GM19372 (cell line): ENCODE measurements around the gene SULT2B1.
A peak's percentile ranks its signal among the peaks of the same experiment; 100 is the strongest.

Source experiments
- ATAC-seq: cut with Tn5 transposase; IDR thresholded peaks from one replicate; pipeline ENCODE4 v1.9.1; 2021; ENCODE audit warnings: mild to moderate bottlenecking, low read depth, moderate library complexity; ENCODE audit not compliant: unreplicated experiment

The SULT2B1 gene

GRCh38 chr19:48632692-48633147, 80.7 kb downstream of the SULT2B1 start:
- no peak for ATAC-seq

DNA sequence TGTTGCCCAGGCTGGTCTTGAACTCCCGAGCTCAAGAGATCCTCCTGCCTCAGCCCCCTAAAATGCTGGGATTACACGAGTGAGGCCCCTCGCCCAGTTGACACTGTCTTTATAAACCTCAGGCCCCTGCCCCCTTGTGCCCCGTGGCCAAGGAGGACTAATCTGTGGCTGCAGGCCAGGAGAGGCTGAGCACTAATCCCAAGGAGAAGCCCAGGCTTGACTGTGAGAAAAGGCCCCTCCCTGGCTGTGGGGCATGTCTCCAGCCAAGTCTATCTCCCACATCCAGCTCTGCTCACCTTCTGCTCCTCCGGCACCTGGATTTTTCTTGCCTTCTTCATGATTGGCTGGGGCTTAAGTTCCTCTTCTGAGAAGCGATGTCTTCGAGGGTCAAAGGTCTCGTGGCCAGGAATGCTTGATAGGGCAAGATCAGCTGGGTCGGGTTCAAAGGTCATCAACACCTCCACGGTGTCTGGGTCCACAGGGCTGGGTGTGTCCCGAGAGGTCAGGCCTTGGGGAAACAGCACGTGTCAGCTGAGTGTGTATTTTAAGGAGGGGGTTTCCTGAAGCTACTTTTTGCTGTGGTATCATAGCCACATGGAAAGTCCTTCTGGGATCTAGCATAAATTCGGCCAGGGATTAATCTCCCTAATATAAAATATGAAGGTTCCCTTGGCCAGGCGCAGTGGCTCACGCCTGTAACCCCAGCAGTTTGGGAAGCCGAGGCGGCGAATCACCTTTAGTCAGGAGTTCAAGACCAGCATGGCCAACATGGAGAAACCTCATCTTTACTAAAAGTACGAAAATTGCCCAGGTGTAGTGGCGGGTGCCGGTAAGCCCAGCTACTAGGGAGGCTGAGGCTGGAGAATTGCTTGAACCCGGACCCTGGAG, 81.4 kb downstream of the SULT2B1 start:
- no peak for ATAC-seq

DNA sequence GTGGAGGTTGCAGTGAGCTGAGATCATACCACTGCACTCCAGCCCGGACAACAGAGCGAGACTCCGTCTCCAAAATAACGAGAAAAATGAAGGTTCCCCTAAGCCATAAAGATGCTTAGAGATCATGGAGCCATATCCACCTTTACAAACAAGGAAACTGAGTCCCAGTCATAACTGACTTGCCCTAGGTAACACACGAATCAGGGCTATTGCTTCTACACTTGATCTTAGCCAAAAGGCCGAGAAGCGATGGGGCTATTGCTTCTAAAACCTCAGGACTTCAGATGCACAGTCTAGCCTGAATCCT, 82.0 kb downstream of the SULT2B1 start:
- ATAC-seq, result no peak

- peak; percentile 23 for ATAC-seq
Observed at GRCh38 chr19:48634424-48635262, 82.7 kb downstream of the SULT2B1 start.

DNA sequence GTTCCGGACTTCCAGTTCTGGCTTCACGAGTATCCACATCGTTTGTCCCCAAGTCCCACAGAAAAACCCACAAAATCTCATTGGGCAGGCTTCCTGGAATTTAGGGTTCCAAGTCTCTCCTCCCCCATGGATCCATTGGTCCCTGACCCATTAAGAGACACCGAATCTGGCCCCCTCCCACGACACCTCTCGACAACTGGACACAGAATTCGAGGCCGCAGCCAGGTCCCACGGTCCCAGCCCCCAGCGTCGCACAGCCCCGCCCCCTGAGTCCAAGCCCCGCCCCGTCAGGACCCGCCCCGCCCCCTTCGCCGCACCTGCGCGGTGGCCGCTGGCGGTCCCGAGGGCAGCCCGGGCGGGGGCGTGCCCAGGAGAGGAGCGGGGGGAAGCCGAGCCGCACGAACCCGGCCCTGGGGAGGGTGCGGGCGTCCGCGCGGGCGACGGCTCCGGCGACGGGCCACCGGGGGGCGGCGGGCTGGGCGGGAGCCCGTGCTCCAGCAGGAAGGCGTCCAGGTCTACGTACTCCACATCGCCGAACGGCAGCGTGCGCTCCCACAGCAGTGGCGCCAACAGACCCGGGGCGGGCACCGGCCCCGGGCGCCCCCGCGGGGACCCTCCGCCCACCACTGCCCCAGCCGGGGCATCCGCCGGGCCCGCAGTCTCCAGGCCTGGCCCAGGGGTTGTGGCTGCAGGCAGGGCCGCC, 83.4 kb downstream of the SULT2B1 start:
- ATAC-seq, result no peak

DNA sequence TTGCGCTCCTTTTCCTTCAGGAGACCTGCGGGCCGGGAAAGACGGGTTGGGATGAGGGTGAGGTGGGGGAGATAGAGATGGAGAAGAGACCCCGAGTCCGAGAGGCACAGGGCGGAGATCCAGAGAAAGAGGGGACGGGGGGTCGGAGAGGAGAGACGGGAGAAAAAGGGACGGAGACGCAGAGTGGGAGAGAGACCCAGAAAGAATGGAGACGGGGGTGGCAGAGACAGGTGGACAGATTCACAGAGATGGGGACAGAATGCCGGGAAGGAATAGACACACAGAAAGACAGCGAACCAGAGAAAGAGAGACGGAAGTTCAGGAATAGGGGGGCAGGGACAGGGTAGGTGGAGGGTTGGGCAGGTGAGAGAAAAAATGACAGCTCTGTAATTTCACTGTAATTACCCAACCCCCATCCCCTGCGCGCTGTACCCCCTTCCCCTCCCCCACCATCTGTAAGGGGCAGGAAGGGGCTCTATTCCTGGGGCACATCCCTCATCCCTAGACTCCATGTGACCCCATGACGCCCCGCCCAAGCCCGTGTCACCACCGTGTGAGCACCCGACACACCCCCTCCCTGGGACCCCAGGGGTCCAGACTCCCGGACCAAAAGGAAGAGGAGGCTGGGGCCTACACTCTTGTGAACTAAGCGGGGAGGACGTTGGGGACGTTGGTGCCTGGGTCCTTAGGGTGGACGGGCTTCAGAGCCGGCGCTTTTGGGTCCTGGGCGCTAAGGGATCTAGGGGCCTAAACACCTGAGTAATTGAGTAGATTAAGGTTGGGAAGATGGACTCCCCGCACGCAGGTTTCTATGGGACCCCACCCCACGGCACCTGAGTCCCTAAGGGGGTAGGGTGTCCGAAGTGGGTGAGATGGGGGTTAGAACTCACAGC, 84.2 kb downstream of the SULT2B1 start:
- ATAC-seq, result no peak

DNA sequence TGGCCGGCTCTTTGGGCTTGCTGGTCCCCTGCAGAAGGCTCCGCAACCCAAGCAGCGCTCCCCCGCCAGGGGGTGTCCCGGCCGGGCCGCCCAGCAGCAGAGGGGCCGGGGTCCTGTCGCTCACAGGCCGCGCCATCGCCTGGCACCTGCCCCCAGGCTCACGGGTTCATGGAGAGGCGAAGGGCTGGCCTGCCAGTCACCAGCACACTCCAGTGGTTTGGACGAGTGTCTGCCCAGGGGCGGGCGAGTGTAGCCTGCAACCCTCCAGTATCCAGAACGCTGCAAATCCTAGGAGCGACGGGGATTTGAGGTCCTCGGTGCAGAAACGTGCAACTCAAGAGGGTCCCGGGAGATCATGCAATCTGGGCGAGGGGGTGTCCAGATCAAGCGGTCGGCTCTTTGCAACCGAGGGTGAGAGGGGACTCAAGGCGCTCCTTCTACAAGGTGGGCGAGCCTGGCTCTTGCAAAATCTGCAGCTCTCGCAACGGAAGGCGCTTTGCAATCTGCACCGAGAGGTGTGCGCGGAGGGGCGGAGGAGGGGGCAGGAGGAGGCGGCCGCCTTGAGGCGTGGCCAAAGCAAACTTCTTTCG, 85.0 kb downstream of the SULT2B1 start, which contains the start of gene DBP:
Gene DBP, minus strand, starts transcription at position 521 of the 590 bp plus-strand sequence. Its CDS starts 385 bp downstream, at position 136.
- ATAC-seq, result no peak

DNA sequence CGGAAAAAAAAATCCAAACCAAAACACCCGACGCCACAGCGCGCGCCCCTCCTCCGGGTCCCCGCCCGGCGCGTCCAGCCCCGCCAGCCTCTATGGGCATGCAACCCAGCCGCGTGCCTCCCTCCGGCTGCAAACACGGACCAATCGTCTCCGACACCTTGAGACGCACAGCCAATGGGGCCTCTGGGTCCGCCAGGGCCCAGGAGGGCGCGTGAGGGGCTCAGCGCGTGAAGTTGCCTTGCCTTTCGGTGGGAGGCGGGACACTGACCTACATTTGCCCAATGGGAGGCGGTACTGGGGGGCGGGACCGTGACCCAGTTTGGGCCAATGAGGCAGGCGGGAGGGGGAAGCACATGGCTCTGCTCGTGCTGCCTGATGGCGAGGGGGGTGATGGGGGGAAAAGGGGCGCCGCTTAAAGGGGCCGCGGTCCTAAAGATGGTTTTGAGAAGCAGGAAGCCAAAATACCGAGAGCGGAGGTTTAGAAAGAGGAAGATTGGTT, 85.5 kb downstream of the SULT2B1 start:
- peak; percentile 77 for ATAC-seq

DNA sequence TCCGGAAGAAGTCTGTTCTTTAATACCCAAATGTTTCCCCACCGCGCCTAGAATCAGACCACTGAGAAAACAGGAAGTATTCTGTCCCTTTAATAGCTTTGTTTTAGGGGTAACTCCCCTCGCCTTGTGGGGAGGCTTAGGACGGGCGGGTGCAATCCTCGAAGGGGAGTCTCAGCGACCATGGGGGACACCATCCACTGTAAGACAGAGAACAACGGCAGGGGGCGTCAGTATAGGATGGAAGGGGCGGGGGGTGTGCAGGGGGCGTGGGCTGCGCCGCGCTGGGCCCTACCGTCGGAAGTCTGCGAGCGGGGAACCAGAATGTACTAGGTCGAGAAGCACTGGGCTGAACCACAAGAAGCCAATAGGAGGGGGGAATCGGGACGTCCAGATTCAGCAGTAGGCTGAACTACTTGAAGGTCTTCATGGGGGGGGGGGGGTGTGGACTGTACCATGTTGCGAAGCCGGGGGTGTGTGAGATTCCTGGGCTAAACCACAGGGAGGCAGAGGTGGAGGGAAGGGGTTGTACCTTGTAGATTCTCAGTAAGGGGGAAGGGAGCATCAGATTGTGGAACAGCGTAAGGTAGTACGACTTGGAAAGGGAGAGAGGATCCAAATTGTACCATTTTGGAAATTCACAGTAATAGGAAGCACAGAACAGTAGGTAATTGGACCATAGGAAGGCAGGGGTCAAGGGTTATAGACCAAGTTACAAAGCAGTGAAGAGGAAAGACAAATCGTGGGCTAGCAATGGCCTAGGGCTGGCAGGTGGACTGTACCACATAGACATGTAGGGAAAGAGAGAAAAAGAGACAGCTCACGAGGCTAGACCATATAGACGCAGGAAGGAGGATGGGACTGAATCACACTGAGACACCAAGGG, 86.2 kb downstream of the SULT2B1 start:
- peak; percentile 17 for ATAC-seq

DNA sequence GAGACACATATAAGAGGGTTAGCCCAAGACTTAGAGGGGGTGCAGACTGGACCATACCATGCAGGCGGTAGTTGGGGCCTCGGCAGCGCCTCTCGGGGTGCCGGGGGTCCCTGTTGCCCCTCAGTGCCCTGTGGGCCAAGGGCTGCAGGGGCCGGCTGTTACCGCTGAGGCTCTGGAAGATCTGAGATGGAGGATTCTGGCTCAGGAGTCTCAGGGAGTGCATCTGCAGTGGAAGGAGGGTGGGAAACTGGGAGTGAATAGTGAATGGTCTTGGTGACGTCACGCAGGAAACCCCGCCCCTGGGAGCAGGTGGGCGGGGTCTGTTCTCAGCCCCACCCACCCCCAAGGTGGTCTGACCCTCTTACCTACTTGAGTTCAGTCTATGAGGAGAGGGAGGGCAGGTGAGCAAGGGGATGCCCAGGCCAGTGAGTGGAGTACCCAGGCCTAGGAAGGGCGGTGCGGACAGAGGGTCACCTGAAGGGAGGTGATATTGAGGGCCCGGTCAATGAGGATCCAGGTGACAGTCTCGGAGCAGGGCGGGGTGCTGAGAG, 86.9 kb downstream of the SULT2B1 start:
- ATAC-seq, result no peak

GRCh38 chr19:48639483-48640375, 87.8 kb downstream of the SULT2B1 start:
- ATAC-seq, result no peak

DNA sequence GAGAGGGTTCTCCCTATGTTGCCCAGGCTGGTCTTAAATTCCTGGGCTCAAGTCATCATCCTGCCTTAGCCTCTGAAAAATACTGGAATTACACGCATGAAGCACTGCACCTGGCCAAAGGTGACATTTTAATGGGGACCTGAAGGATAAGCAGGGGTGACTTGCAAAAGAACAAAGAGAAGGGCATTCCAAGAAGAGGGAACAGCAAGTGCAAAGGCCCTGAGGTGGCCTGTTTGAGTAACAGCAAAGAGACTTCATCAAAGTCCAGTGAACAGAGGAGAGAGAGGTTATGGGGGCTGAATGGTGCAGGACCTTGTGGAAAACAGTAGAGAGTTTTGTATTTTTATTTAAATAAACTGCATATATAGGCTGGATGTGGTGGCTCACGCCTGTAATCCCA, 89.9 kb downstream of the SULT2B1 start:
- ATAC-seq, result no peak

DNA sequence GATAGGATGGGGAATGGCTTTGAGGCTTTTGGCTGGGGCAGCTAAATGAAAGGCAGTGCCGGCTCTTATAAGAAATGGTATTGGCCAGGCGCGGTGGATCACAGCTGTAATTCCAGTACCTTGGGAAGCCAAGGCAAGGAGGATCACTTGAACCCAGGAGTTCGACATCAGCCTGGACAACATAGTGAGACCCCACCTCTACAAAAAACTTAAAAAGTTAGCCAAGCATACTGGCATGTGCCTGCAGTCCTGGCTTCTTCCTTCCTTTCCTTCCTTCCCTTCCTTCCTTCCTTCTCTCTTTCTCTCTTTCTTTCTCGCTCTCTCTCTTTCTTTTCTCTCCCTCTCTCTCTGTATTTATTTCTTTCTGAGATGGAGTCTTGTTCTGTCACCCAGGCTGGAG, 90.9 kb downstream of the SULT2B1 start:
- ATAC-seq, result no peak

GRCh38 chr19:48644355-48644754, 92.4 kb downstream of the SULT2B1 start:
- no peak for ATAC-seq

GRCh38 chr19:48644839-48645619, 93.1 kb downstream of the SULT2B1 start:
- no peak for ATAC-seq

DNA sequence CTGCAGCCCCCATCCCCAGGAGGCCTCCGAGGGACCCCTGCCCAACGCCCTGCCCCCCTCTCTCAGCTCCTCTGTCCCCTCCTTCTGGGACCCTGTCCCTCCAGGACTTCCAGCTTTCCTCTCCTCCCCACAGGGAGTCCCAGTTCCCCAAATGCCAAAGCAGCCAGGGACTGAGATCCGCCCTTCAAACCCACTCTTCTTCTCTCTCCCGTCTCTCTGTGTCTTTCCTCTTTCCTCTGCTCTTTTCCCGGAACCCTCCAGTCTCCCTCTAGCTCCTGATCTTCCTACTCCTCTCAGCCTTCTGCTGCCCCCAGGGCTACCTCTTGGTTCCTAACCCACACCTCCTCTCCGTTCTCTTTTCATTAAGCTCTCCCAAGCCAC, 93.6 kb downstream of the SULT2B1 start:
- ATAC-seq, result no peak
